GM06990 (cell line): Measurements from ENCODE around the gene ATP2B3.

Source experiments
- DNase-seq: peaks from one replicate; pipeline ENCODE4 v3.0.0-alpha.2; 2011; ENCODE audit not compliant: insufficient read length; ENCODE audit errors: extremely low read depth
- H3K27me3 ChIP-seq: replicated peaks from 2 replicates; pipeline ENCODE4 v1.6.0; 2011; ENCODE audit warnings: low read length; ENCODE audit not compliant: control insufficient read depth, insufficient read depth
- H3K36me3 ChIP-seq: 2 replicates; pipeline ENCODE4 v1.5.1; 2011; ENCODE audit warnings: low read length; ENCODE audit not compliant: control insufficient read depth, insufficient read depth
- H3K4me3 ChIP-seq: replicated peaks from 2 replicates; pipeline ENCODE4 v1.5.1; 2011; ENCODE audit warnings: low read depth, mild to moderate bottlenecking, control low read depth, low read length
- TF ChIP-seq, protein P1 (sequence below): IDR thresholded peaks from 2 replicates; pipeline ENCODE4 v1.5.1; 2011; ENCODE audit warnings: low read length, control low read depth, mild to moderate bottlenecking, inconsistent platforms; ENCODE audit not compliant: insufficient read depth, poor library complexity, severe bottlenecking

ATP2B3 gene

DNA sequence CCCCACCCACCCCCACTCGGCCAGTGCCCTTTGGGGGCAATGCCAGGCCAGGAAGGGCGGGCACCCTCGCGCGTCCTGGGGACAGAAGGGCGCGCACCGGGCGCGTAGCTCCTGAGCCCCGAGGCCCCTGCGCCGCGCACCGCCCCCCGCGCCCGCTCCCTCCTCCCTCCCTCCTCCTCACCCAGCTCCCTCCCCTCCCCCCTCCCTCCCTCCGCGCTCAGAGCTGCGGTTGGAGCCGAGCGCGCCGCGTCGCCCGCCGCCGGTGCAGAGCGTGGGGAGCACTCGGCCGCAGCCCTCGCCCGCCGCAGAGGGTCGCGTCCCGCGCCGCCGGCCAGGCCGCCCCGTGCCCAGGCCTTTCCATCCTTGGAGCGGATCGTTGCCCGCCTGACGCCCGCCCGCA, at the start of gene ATP2B3:
ATP2B3 (plus strand) TSS at position 220 of the 400 bp plus-strand sequence. CDS start 18,606 bp downstream, outside the sequence.
- no peaks in the 10 kb centered on the region; the same call in 1 of the 2 replicates for H3K27me3 ChIP-seq
- TF ChIP-seq, protein P1, sequence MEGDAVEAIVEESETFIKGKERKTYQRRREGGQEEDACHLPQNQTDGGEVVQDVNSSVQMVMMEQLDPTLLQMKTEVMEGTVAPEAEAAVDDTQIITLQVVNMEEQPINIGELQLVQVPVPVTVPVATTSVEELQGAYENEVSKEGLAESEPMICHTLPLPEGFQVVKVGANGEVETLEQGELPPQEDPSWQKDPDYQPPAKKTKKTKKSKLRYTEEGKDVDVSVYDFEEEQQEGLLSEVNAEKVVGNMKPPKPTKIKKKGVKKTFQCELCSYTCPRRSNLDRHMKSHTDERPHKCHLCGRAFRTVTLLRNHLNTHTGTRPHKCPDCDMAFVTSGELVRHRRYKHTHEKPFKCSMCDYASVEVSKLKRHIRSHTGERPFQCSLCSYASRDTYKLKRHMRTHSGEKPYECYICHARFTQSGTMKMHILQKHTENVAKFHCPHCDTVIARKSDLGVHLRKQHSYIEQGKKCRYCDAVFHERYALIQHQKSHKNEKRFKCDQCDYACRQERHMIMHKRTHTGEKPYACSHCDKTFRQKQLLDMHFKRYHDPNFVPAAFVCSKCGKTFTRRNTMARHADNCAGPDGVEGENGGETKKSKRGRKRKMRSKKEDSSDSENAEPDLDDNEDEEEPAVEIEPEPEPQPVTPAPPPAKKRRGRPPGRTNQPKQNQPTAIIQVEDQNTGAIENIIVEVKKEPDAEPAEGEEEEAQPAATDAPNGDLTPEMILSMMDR = no peak
- DNase-seq = no peak
- no peaks in the 10 kb centered on the region for H3K36me3 ChIP-seq
- no peak within 1 kb of the TSS for H3K4me3 ChIP-seq

DNA sequence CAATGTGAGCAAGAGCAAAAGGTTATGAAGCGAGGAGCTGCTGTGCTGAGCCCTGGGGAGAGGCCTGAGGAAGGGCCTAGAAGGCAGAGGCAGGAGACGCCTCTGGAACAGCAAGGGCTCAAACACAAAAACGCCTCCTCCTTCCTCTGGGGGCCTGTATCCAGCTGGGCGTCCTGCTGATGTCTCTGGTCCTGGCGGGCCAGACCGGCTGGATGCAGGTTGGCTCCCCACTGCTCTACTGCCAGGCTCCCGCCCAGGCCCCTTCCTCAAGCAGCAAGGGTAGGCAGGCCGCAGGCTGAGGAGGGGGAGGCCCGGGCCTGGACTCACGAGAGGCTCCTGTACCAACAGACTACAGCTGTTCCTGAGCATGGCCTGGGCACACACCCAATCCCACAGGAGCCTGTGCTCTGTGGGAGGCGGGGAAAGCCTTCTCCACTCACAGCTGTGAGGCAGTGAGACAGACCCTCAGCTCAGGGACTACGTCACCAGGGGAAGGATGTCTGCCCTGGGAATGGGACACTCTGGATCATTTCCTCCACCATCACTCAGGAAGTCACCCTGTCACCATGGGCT, 49.3 kb upstream of the ATP2B3 start:
- Histone ChIP-seq H3K4me3 (no peak overlapping the region), H3K36me3 (no peaks in the 10 kb centered on the region; the same call in none of the 2 replicates), H3K27me3 (no peaks in the 10 kb centered on the region)
- TF ChIP-seq, protein P1 = no peak
- DNase-seq = no peak

DNA sequence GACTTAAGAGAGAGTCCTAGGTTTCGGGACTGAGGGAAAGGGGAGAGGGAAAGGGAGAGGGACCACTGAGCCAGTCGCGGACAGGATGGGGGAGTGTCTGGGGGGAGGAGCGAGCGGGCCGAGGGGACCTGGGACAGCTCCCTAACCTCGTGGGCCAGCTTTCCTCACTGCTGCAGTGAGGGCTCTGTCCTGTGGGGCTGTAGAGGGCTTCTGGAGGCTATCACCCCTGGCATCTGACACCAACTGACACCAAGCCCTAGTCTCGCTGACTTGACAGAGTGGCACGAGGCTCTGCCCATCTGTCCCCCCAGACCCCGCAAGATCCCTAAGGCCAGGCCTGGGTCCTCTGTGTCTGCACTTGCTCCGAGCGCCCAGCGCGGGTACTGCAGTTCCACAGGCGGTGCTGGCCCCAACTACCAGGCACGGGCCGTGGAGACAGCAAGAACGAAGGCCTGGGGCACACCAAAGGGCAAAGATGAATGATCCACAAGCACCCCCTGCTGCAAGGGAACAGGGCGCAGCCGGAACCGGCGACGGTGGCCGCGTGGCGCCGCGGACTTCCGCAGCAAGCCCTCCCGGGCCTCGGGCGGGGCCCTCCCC, 47.5 kb upstream of the ATP2B3 start:
- TF ChIP-seq, protein P1 = no peak
- DNase-seq = no peak

DNA sequence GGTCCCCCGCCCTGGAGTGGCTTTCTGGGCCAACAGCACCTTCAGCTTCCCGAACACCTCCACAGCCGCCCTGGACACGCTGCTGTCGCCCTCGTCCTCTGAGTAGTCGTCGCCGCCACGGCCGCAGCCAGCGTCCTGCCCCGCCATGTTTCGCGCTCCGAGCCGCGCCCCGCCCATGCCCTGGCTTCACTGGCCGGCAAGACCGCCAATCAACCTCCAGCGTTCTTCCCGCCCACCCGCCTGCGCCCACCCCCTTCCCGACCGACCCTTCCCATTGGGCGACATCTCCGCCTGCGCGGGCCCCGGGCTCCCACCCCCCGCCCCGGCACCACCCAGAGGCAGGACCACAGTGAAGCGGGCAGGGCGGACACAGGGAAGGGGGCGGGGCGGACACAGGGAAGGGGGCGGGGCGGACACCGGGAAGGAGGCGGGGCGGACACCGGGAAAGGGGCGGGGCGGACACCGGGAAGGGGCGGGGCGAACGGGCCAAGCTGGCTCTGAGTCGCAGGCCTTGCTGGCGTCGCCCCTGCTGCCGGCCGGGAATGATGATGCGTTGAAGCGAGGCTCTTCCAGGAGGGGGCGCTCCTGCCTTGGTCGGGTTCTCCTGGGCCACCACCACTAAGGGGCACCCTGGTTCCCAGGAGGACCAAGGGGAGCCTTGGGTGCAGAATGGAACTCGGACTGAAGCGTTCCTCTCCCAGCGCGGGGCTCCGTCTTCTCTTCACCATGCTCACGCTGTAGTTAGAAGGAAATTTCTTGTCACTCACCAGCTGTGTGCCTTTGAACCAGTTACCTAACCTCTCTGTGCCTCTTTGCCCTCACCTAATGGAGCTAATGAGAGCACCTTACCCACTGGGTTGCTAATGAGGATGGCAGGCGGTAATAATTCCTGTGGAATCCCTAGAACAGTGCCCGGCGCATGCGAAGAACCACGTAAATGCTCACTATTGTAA, 46.8 kb upstream of the ATP2B3 start, which contains the start of gene HAUS7:
HAUS7 (minus strand) TSS at position 166 of the 953 bp plus-strand sequence; CDS start at position 147, 19 bp downstream.
- Histone ChIP-seq H3K4me3 (peak within 1 kb of the TSS; percentile 74), H3K27me3 (no peaks in the 10 kb centered on the region), H3K36me3 (no peaks in the 10 kb centered on the region; the same call in none of the 2 replicates)
- DNase-seq = peak; percentile 94
- TF ChIP-seq, protein P1 = peak; percentile 70

More for the DNA sequence above, 47.5 kb upstream of the ATP2B3 start:
- H3K27me3 ChIP-seq = no peaks in the 10 kb centered on the region
- no peaks in the 10 kb centered on the region; the same call in none of the 2 replicates for H3K36me3 ChIP-seq
- peak overlapping the region; percentile 74 for H3K4me3 ChIP-seq

DNA sequence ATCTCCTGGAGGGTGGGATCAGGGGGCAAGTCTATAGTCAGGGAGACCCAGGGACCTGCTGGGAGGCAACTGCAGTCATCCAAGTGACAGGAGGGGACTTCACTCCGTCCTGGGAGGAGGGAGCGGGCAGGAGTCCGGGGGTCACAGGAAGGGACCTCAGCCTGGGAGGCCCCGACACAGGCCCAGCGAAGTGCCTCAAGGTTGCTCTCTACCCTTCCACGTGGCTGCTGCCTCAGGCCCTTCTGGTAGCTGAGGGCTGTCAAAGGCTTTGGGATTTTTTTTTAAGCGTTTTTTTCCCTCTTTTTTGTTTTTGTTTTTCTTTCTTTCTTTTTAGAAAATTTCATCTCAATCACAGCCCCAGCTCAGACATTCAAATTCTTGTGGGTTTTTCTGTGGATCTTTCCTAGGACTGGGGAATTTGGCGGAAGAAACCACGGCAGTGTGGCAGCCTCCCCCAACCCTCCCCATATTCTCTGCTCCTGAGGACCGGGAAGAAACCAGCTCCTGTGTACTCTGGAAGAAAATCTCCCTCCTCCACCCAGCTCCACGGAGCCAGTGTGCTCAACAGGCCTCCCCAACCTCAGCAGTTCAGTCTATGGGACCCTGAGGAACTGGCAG, 45.7 kb upstream of the ATP2B3 start:
- Histone ChIP-seq H3K36me3 (no peaks in the 10 kb centered on the region; the same call in none of the 2 replicates), H3K27me3 (no peaks in the 10 kb centered on the region), H3K4me3 (no peak overlapping the region)
- DNase-seq = no peak
- TF ChIP-seq, protein P1 = no peak
